ENCODE measurements around the gene C16orf87.
"Not testable (repeated sequence)": the region's sequence is repeated elsewhere in the genome, so short reads cannot be mapped to it uniquely, and the experiment has no call there.

Gene C16orf87

GRCh38 chr16:46830902-46831647, at the start of gene C16orf87:
Gene C16orf87 (minus strand): TSS chr16:46831180. CDS start chr16:46831149, 31 bp downstream.
- peak; percentile 95 for DNase-seq

GRCh38 chr16:46875243-46875642, 44.3 kb upstream of the C16orf87 start:
- DNase-seq: no peak

DNA sequence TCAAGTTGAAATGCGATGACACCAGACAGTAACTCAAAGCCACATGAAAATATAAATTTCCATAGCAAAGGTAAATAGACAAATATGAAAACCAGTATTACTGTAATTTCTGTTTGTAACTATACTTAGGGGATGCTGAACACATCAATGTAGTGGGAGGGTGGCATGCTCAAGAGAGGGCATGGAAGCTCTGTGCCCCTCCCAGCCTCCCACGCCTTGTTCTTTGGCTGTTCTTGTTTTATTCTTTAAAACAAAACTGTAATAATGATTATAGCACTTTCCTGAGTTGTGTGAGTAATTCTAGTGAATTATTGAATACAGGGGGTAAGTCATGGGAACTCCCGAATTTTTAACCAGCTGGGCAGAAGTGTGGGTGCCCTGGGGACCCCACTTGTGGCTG, 42.2 kb upstream of the C16orf87 start:
- DNase-seq: no peak

DNA sequence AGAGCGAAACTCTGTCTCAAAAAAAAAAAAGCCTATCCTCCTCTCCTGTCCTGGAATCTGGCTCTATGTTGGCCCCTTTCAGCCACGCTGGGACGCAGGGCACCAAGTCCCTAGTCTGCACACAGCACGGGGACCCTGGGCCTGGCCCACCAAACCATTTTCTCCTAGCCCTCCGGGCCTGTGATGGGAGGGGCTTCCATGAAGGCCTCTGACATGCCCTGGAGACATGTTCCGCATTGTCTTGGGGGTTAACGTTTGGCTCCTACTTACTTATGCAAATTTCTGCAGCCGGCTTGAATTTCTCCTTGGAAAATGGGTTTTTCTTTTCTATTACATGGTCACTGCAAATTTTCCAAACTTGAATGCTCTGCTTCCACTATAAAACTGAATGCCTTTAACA, 40.6 kb upstream of the C16orf87 start:
- no peak for DNase-seq

DNA sequence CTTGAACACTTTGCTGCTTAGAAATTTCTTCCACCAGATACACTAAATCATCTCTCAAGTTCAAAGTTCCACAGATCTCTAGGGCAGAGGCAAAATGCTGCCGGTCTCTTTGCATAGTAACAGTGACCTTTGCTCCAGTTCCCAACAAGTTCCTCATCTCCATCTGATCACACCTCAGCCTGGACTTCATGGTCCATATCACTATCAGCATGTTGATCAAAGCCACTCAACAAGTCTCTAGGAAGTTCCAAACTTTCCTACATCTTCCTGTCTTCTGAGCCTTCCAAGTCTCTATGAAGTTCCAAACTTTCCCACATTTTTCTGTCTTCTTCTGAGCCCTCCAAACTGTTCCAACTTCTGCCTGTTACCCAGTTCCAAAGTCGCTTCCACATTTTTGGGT, 37.9 kb upstream of the C16orf87 start:
- not testable (repeated sequence) for DNase-seq

GRCh38 chr16:46867486-46867885, 36.5 kb upstream of the C16orf87 start:
- DNase-seq: not testable (repeated sequence)

- no peak for DNase-seq
Observed at GRCh38 chr16:46866286-46866685, 35.3 kb upstream of the C16orf87 start.

- no peak for DNase-seq
Observed at GRCh38 chr16:46862555-46863447, 31.8 kb upstream of the C16orf87 start.

DNA sequence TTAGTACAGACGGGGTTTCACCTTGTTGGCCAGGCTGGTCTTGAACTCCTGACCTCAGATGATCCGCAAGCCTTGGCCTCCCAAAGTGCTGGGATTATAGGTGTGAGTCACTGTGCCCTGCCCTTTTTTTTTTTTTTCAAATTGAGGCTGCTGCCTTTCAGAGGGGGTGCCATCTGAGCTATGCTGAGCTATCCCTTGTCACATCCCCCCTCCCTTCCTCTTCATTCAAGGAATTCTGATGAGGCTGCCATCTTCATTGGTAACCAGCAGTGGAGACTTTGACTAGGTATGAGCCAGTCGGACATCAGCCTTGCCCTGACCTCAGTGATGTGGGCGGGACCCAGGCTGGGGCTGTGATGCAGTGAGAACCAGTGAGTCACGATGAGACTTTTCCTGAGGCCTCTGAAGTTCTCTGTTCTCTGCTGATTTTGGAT, 28.8 kb upstream of the C16orf87 start:
- DNase-seq: peak; percentile 20

DNA sequence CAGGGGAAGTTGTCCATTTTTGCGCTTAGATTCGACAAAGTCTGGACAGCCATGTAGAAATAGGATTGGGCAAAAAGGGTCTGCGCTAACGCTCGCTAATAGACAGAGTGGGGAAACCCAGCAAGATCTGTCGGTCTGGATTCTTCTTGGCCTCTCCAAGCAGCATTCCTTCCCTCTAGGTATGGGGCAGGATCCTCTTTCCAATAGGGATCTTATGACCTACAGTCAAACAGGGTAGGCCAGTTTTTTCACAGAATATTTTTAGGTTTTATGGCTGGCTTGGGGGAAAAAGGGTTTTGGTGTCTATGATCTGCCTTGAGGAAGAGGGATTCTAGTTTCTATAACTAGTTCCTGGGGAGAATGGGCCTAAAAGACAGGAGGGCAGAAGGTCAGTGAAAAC, 27.2 kb upstream of the C16orf87 start:
- DNase-seq: no peak

DNA sequence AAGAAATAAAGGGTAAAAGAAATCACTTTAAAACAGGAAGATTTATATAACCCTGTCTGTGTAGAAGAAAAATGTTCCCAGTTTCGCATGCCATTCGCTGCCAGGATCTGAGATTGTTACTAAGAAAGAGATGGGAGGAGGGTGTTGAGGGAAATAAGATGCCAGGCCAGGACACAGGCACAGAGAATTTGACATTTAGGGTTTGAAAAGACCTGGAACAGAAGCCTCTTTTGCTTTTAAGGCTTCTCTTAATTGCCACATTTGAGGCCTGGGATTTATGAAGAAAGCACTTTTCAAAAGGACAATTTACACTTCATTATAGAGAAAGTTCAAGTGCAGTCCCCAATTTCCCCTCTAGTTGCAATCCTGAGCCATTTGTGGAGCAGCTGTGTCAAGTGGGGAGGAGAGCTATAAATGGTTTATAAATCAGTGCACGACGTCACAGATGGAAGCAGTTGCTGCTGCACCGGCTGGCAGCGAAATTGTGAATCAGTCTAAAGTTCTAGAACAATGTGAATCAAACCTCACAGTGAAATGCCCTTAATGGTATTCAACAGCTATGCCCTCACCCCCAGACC, 26.5 kb upstream of the C16orf87 start:
- peak; percentile 20 for DNase-seq

DNA sequence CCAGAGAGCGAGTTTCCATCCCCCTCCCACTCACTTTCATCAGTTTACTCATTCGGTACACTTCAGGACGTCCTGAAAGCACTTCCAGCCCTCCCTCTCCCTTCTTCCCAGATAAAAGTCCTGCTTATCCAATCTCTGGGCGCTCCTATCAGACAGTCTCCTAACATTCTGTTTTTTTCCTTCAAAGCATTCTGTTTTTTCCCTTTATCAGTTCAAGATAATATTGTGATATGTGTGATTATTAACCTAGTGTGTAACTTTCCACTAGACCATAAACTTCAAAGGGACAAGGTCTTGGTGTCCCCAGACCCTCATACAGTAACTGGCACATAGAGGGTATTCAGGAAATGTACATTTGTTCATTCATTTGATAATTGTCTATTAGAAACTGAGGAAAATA, 24.4 kb upstream of the C16orf87 start:
- no peak for DNase-seq

DNA sequence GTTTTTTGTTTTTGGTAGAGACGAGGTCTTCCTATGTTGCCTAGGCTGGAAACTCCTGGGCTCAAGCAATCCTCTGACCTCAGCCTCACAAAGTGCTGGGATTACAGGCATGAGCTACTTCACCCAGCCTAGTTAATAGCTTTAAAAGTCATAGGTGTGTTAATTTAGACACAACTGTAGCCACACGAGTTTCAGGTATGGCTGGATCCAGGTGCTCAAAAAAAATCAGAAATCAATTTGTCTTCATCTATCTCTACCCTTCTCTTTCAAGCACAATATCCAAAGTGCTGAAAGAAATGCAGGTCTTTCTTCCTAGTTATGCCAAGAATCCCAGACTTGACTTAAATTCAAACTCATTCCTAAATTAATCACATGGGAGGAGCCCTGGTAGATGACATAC, 23.9 kb upstream of the C16orf87 start:
- DNase-seq: no peak

DNA sequence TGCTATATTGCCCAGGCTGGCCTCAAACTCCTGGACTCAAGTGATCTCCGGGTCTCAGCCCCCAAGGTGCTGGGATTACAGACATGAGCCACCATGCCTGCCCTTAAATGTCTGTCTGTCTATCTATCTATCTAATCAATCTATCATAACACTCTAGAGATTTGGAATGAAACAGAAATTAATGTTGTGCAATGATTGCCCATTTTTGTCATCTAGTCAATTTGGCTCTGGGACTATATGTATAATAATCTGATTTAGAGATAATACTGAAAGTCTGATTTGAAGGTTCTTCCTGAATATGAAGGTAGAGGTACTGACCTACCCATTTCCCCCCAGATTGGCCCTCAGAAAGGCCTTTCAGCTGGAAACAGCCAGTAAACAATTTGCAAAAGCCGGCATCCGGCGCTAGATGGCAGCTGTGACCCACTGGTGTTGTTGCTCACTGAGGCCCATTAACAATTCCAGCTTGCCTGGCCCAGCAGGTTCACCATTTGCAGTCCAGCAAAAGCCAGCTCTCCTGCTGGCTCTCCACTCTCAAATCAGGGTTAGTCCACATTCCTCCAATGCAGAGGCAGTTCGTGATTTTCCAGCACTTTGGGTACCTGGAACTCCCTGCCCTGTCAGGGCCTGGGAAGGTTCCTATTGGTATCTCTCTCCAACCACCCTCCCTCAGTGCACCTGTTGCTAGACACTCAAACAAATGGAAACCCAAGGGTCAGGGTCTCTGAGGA, 22.9 kb upstream of the C16orf87 start:
- DNase-seq: peak; percentile 72

- DNase-seq: no peak
Observed at GRCh38 chr16:46852130-46852529, 21.1 kb upstream of the C16orf87 start.

GRCh38 chr16:46850619-46851555, 19.9 kb upstream of the C16orf87 start:
- no peak for DNase-seq

- no peak for DNase-seq
Observed at GRCh38 chr16:46848768-46849764, 18.1 kb upstream of the C16orf87 start.

- no peak for DNase-seq
Observed at GRCh38 chr16:46845952-46846351, 15.0 kb upstream of the C16orf87 start.

- DNase-seq: no peak
Observed at GRCh38 chr16:46844771-46845170, 13.8 kb upstream of the C16orf87 start.

GRCh38 chr16:46843898-46844642, 13.1 kb upstream of the C16orf87 start:
- DNase-seq: no peak
